ENCODE measurements around the gene BCAS3.

GRCh38 chr17:61130330-61130729 is 452.7 kb downstream of the BCAS3 start:
- TF ChIP-seq SNAI2 (CRISPR knock-in tag; IDR thresholded peaks at IDR 0.05) = no peak
- no peak for TF ChIP-seq ZFP3 (CRISPR knock-in tag; IDR thresholded peaks at IDR 0.05)
- TF ChIP-seq PPARA (CRISPR knock-in tag; IDR thresholded peaks at IDR 0.05; ENCODE audit: borderline replicate concordance) = no peak
- TF ChIP-seq CREB5 (CRISPR knock-in tag; IDR thresholded peaks at IDR 0.05; ENCODE audit: low read depth) = no peak
- no peak for TF ChIP-seq GLIS3 (CRISPR knock-in tag; IDR thresholded peaks at IDR 0.05)
- TF ChIP-seq ZFP30 (CRISPR knock-in tag; IDR thresholded peaks at IDR 0.05) = no peak
- no peak for TF ChIP-seq ZNF70 (CRISPR knock-in tag; IDR thresholded peaks at IDR 0.05)
- TF ChIP-seq PATZ1 (CRISPR knock-in tag; IDR thresholded peaks at IDR 0.05; ENCODE audit: borderline replicate concordance) = no peak
- TF ChIP-seq OSR1 (CRISPR knock-in tag; IDR thresholded peaks at IDR 0.05) = no peak
- TF ChIP-seq ARNTL (CRISPR knock-in tag; IDR thresholded peaks at IDR 0.05; ENCODE audit: borderline replicate concordance, low read depth) = no peak
- no peak for TF ChIP-seq POU6F1 (CRISPR knock-in tag; IDR thresholded peaks at IDR 0.05; ENCODE audit: borderline replicate concordance, low read depth)
- TF ChIP-seq CSRNP3 (CRISPR knock-in tag; IDR thresholded peaks at IDR 0.05) = no peak
- no peak for TF ChIP-seq ZC3H10 (CRISPR knock-in tag; IDR thresholded peaks at IDR 0.05)
- TF ChIP-seq ISL1 (CRISPR knock-in tag; IDR thresholded peaks at IDR 0.05) = no peak
